ENCODE data around the gene ATM.
A peak's percentile ranks its signal among the peaks of the same experiment; 100 is the strongest.
"Not testable (repeated sequence)": the region's sequence is repeated elsewhere in the genome, so short reads cannot be mapped to it uniquely, and the experiment has no call there.

ATM gene

GRCh38 chr11:108221911-108222573 is 825 bp upstream of the ATM start:
- FAIRE-seq (no peak), DNase-seq (ENCODE audit: insufficient read length, low spot score) (no peak)

- FAIRE-seq = peak; percentile 57
- no peak for DNase-seq (ENCODE audit: insufficient read length, low spot score)
Measured at GRCh38 chr11:108223348-108224149, 682 bp downstream of the ATM start.

GRCh38 chr11:108224366-108224765 is 1.5 kb downstream of the ATM start:
- FAIRE-seq = no peak

DNA sequence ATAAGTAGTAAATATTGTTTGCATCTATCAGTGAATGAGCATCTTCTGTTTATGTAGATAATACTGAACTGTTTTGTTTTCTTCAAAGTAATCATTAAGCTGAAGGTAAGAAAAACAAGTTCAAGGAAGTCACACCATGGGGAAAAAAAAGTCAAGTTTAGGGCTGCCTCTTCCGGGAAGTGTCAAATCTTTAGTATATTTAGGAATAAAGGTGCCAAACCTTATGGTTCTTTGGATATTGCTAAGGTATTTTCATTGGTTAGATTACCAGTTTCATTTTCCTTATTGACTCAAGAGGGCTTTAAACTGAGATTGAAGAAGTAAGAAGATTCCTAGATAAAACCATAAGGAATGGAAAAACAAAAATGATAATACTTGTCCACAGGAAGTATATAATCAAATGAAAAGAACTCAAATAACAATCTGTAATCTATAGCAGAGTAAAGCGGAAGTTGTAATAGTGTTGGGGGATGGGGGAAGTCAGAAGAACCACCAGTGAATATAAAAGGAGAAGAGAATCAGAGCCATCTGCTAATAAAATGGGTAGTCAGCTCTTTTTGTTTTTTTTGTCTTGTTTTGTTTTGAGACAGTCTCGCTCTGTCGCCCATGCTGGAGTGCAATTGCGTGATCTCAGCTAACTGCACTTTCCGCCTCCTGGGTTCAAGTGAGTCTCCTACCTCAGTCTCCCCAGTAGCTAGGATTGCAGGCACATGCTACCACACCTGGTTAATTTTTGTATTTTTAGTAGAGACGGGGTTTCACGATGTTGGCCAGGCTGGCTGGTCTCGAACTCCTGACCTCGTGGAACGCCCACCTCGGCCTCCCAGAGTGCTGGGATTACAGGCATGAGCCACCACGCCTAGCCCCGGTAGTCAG is 2.3 kb downstream of the ATM start:
- no peak for DNase-seq (ENCODE audit: insufficient read length, low spot score)
- no peak for FAIRE-seq

More at GRCh38 chr11:108224366-108224765, 1.5 kb downstream of the ATM start:
- no peak for DNase-seq (ENCODE audit: insufficient read length, low spot score)

DNA sequence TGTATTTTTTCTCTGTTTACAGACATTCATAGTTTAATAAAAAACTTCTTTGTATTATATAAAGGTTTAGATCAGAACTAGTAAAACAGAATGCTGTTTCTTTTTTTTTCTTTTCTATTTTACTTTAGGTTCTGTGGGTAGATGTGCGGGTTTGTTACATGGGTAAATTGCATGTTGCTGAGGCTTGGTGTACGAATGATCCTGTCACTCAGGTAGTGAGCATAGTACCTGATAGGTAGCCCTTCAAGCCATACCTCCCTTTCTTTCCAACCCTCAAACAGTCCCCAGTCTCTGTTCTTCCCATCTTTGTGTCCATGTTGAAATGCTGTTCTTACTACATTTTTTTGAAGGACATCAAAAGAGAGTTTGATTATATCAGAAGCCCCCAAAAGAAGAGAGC is 3.2 kb downstream of the ATM start:
- DNase-seq (ENCODE audit: insufficient read length, low spot score) = no peak

DNA sequence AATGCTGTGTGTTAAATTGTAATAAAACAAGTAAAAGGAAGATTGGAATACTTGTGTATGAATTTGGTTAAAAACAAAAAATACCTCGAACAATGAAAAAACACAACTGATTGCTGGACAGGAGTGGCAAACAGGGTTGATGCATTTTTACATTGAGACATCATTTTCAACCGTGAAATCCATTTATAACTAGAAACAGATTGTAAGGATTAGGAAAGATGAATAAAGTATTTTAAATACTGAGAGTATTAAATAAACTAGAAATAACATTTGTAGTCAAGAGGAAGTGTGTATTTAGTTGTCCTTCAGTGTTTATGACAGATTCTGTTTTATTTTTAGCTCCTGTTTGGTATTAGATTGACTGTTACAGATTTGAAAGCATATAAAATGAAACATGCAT is 5.4 kb downstream of the ATM start:
- DNase-seq (ENCODE audit: insufficient read length, low spot score) = no peak
- FAIRE-seq = no peak

More for the DNA sequence above, 3.2 kb downstream of the ATM start:
- FAIRE-seq = no peak

- FAIRE-seq = no peak
- DNase-seq (ENCODE audit: insufficient read length, low spot score) = no peak
Measured at GRCh38 chr11:108233277-108233945, 10.5 kb downstream of the ATM start.

DNA sequence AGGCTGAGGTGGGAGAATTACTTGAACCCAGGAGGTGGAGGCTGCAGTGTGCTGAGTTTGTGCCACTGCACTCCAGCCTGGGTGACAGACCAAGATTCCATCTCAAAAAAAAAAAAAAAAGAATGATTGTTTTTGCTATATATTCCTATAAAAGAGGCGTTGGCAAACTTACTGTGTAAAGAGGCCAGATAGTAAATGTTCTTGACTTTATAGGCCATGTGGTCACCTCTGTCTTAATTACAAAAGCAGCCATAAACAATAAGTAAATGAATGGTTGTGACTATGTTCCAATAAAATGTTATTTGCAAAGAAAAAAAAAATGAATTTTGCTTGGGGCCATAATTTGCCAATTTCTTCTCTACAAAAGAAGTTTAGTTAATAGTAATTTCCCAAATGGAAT is 12.3 kb downstream of the ATM start:
- FAIRE-seq (no peak), DNase-seq (ENCODE audit: insufficient read length, low spot score) (no peak)

DNA sequence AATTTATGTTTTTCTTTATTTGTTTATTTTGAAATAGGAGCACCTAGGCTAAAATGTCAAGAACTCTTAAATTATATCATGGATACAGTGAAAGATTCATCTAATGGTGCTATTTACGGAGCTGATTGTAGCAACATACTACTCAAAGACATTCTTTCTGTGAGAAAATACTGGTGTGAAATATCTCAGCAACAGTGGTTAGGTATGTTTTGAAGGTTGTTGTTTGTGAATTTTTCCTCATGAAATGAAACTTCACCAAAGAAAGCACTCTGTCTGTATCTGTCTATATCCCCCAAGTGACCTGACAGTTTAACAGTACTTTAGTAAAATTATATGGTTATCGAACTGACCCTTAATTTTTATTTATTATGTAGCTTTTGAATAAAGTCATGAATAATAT is 12.8 kb downstream of the ATM start:
- FAIRE-seq (no peak), DNase-seq (ENCODE audit: insufficient read length, low spot score) (no peak)

- FAIRE-seq (no peak), DNase-seq (ENCODE audit: insufficient read length, low spot score) (no peak)
Measured at GRCh38 chr11:108237058-108237481, 14.2 kb downstream of the ATM start.

DNA sequence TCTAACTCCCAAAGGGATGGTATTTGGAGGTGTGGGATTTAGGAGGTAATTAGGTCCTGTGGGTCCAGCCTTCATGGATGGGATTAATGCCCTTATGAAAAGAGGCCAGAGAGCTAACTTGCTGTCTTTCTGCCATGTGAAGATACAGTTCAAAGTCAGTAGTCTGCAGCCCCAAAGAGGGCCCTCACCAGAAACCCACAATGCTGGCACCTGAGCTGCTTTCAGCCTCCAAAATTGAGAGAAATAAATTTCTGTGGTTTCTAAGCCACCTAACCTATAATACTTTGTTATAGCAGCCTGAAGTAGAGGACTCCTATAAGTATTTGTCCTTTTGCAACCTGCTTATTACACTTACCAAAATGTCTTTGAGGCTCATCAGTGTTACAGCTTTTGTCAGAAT is 16.2 kb downstream of the ATM start:
- DNase-seq (ENCODE audit: insufficient read length, low spot score) = no peak
- no peak for FAIRE-seq

DNA sequence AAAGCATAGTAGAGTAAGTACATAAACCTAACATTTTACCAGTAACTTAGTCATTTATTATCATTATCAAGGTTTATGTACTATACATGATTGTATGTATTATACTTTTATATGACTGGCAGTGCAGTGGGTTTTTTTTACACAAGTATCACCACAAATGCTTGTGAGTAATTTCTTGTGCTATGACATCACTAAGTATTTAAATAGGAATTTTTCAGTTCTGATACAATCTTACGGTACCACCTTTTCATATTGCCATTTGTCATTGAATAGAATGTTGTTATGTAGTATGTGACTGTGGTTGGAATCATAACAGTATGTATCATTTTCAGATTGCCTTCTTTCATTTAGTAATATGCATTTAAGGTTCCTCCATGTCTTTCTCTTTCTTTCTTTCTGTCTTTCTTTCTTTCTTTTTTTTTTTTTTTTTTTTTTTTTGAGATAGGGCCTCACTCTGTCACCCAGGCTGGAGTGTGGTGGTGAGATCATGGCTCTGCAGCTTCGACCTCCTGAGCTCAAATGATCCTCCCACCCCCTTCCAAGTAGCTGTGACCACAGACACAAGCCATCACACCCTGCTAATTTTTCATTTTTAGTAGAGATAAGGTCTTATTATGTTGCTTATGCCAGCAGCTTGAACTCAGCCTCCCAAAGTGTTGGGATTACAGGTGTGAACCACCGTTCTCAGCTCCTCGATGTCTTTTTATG is 18.6 kb downstream of the ATM start:
- no peak for FAIRE-seq
- DNase-seq (ENCODE audit: insufficient read length, low spot score) = no peak

- FAIRE-seq = no peak
Measured at GRCh38 chr11:108242422-108242821, 19.6 kb downstream of the ATM start.

GRCh38 chr11:108246308-108246707 is 23.4 kb downstream of the ATM start:
- DNase-seq (ENCODE audit: insufficient read length, low spot score) = no peak
- no peak for FAIRE-seq

More at GRCh38 chr11:108242422-108242821, 19.6 kb downstream of the ATM start:
- no peak for DNase-seq (ENCODE audit: insufficient read length, low spot score)

DNA sequence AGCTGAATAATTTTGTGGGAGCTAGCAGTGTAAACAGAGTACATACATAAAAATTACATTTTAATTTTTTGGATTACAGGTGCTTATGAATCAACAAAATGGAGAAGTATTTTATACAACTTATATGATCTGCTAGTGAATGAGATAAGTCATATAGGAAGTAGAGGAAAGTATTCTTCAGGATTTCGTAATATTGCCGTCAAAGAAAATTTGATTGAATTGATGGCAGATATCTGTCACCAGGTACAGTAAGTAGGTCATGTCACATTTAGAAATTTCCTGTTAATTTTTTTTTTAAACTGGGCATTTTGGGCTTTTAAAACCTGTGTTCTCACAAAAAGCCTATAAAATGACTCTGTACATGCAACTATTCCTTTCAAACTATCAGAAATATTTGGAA is 24.0 kb downstream of the ATM start:
- DNase-seq (ENCODE audit: insufficient read length, low spot score) = no peak
- FAIRE-seq = no peak

DNA sequence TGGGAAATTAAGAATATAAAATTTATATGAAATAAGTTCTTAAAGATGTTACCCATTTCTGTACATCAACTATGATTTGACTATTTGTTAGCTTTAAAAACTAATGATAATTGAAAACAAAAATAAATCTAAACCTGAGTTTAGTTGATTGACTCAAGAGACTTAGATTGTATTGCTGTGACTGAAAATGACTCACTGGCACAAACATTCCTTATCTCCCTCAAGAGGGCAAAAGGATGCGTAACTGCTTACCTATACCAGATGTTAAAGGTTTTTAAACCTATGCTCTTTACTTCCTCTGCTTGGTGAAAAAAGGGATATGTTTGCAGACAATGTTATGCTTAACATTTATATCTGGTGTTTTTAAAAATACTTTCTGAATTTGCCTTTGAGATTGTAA is 30.3 kb downstream of the ATM start:
- FAIRE-seq = no peak
- no peak for DNase-seq (ENCODE audit: insufficient read length, low spot score)

- no peak for DNase-seq (ENCODE audit: insufficient read length, low spot score)
- FAIRE-seq = no peak
Measured at GRCh38 chr11:108269583-108269982, 46.7 kb downstream of the ATM start.

DNA sequence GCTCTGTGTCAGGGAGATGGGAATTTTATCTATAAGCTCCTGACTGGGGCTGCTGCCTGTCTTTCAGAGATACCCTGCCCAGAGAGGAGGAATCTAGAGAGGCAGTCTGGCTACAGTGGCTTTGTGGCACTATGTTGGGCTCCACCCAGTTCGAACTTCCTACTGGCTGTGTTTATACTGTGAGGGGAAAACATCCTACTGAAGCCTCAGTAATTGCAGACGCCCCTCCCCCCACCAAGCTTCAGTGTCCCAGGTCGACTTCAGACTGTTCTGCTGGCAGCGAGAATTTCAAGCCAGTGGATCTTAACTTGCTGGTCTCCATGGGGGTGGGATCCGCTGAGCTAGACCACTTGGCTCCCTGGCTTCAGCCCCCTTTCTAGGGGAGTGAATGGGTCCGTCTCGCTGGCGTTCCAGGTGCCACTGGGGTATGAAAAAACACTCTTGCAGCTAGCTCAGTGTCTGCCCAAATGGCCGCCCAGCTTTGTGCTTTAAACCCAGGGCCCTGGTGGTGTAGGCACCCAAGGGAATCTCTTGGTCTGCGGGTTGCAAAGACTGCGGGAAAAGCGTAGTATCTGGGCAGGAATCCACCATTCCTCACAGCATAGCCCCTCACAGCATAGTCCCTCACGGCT is 54.2 kb downstream of the ATM start:
- not testable (repeated sequence) for DNase-seq (ENCODE audit: insufficient read length, low spot score)

GRCh38 chr11:108278546-108278945 is 55.7 kb downstream of the ATM start:
- no peak for DNase-seq (ENCODE audit: insufficient read length, low spot score)

More for the DNA sequence above, 54.2 kb downstream of the ATM start:
- not testable (repeated sequence) for FAIRE-seq

More at GRCh38 chr11:108278546-108278945, 55.7 kb downstream of the ATM start:
- FAIRE-seq = peak; percentile 46

Measured in HTR-8/SVneo (cell line).